Mesenteric fat pad (tissue), 1 donor: ENCODE measurements around the gene URI1. TPM values are rescaled to one million over a fixed set of nuclear protein-coding genes. Genes with fewer than 3 reads are reported as not detected.
A peak's percentile ranks its signal among the peaks of the same experiment; 100 is the strongest.

Experiments
- DNase-seq: peaks from one replicate; pipeline ENCODE4 v3.0.0-alpha.2; 2020; ENCODE audit warnings: low spot score
- total RNA-seq: library from RNA; stranded (reverse); fragmentation: NEBNext Ultra II Directional; extraction: Animal tissue kit (Norgen Biotek cat#: 25700); gene quantifications from one replicate; pipeline ENCODE4 v1.2.1, GENCODE V29; 2021
- donor health status: DM: yes; HTN: yes; CAD: no.

URI1 gene
- total RNA-seq, 1 donor from 2014 or later, result 56.2 TPM

- DNase-seq, result no peak
These were observed 112.2 kb downstream of the URI1 start for GRCh38 chr19:30054210-30054609.

- no peak for DNase-seq
These were observed 114.5 kb downstream of the URI1 start for GRCh38 chr19:30056580-30056979.

- DNase-seq, result peak; percentile 62
These were observed 117.9 kb downstream of the URI1 start for GRCh38 chr19:30059741-30060457.

- DNase-seq, result peak; percentile 16
These were observed 118.6 kb downstream of the URI1 start for GRCh38 chr19:30060531-30061222.

GRCh38 chr19:30061223-30062064, 119.4 kb downstream of the URI1 start:
- peak; percentile 43 for DNase-seq

GRCh38 chr19:30062065-30062906, 120.2 kb downstream of the URI1 start:
- peak; percentile 71 for DNase-seq

GRCh38 chr19:30062907-30063649, 121.0 kb downstream of the URI1 start:
- peak; percentile 49 for DNase-seq

GRCh38 chr19:30063650-30064347, 121.8 kb downstream of the URI1 start:
- peak; percentile 81 for DNase-seq

- peak; percentile 43 for DNase-seq
These were observed 122.3 kb downstream of the URI1 start for GRCh38 chr19:30064348-30064699.

GRCh38 chr19:30064771-30065494, 122.9 kb downstream of the URI1 start:
- DNase-seq, result peak; percentile 68

- peak; percentile 45 for DNase-seq
These were observed 123.9 kb downstream of the URI1 start for GRCh38 chr19:30065680-30066606.

Other genes starting within 250 kb of the URI1 start
- 148 TPM for gene C19orf12, start 227.0 kb upstream of the URI1 start, total RNA-seq
- gene CCNE1, start 130.2 kb upstream of the URI1 start, total RNA-seq, result 2.0 TPM